ENCODE measurements around the gene RAE1.
A peak's percentile ranks its signal among the peaks of the same experiment; 100 is the strongest.

GRCh38 chr20:57389695-57390603 is 38.9 kb downstream of the RAE1 start:
- TF ChIP-seq POLR2AphosphoS5 (IDR thresholded peaks at IDR 0.05; ENCODE audit: low read depth, low read length) (peak; percentile 72), POLR2A (IDR thresholded peaks at IDR 0.05; ENCODE audit: low read depth, low read length) (peak; percentile 78; the same call in 1 of the 2 replicates), TAF1 (IDR thresholded peaks at IDR 0.05; ENCODE audit: borderline replicate concordance, low read depth, low read length) (peak; percentile 28)
